NCI-H510A (cell line): ENCODE data around the gene CCR7.

Experiments used
- DNase-seq: peaks from one replicate; lab custom pipeline; 2025; lab: John Stamatoyannopoulos, UW

The CCR7 gene

DNA sequence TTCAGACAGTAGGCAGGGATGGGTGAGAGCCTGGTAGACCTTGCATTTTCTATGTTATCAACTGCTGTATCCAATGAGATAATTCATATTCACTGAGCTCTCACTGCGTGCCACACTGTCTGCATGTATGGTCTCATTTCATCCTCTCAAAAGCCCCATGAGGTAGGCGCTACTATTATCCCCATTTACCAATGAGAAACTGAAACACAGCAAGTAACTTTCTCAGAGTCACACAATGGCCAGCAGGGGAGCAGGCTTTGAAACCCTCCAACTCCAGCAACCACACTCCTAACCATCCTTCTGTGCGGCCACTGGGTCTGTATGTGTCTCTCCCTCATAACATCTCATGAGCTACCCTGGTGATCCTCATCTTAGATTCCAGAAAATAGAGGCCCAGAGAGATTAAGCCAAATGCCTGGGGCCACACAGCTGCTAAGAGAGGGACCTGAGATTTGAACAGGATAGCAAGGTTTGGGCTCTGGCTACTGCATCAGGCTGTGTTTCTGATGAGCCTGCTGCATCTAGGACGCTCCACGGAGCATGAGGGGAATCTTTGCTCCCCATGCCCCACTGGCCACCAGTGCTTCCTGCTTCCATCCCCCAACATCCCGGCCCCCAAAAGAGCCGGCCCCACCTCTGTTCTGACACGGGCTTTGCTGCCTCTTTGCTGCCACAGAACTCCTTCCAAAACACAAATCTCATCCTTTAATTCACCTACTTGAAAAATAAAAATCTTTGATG lies 3.2 kb downstream of the CCR7 start:
- DNase-seq, result no peak

DNA sequence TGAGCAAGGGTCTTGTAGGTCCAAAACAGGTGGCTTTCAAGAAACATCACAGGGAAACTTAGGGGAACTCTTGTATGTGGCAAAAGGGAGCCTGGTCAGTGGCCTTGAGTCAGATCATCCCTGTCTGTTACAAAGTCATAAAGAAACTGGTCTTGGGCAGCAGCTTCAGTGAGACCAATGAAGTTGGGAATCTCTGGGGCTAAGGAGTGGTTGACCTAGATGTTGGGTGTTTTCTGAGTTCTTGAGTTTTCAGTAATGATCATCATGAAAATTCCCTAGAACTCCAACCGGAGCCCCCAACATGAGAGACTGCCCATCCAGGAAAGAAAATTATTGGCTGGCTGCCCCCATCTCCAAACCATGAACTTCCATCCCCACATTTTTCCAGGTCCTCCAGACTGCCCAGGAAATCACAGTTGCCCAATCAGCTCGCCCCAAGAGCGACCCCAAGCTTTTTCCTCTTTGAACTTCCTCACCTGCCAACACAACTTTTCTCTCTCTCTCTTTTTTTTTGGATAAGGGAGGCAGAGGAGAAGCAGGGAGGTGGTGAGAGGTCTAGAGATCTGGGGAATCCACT lies 3.9 kb downstream of the CCR7 start:
- no peak for DNase-seq

DNA sequence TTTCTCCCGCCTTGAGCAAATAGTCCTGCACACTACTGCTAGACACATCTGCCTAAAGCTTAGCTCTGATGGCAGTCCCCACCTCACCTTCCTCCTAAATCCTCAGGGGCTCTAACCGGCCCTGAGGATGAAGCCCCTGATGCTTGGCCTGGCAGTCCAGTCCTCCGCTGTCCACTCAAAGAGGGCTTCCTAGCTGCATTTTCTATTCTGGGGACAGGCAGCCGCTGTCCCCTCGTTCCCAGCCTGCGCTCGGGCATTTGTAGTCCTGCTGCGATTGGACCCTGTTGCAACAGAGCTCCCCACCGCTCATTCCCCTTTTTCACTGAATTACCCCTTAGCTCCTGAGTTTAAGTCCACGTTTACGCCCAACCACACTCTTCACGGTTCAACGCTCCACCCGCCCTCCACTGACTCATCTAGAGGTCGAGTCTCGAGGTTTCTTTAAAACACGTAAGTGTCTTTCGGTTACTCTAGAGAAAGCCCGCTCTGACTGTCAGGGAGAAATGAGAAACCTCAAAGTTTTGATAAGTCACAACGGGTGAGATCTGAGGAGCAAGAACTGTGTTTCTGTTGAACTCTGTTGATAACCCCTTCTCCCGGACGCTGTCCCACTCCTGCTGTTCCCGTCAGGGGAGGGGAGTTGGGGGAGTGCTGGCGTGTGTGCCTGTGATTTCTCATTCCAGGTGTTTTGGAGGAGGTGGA lies 4.5 kb downstream of the CCR7 start:
- DNase-seq, result no peak

DNA sequence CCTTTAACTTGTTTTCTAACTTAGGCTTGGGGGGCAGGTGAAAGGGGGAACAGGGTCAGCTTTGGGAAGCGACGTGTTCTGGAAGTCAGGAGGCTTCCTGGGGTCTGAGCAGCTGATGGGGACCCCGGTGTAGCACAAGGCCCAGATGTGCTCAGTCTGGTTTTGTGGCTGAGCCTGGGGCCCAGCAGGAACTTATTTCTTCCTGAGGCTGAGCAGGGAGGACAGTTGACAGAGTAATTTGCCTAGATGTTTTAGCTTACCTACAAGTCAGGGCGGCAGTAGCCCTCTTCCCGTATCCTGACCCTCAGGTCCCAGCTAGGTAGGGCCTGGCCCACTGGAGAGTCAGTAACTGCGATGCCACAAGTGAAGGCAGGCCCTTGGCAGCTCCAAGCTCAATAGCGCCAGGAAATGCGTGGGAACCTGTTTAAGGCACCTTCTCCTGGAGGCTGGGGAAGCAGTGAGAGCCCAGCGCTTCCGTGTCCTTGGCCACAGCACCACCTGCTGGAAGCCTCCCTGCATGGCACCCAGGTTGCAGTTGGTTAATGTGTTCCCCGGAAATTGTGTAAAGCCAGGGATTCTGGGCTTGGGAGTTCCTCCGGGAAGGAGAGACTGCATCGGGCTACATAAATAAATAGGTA lies 5.2 kb downstream of the CCR7 start:
- peak; percentile 87 for DNase-seq

DNA sequence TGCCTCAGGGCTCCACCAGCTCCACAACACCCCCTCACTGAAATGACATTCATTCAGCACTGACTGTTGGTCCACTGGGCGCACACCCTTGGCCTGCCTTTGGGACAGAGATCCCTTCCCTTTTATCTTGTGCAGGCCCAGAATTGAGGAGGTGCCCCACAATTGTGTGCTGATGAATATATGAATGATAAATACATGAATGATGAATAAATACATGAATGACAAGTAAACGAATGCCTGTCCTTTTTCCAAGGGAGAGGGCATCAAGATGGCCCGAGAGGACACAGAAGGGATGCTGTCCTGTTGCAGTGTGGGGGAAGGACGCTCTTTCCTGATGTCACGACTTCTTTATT lies 5.7 kb downstream of the CCR7 start:
- DNase-seq, result no peak

DNA sequence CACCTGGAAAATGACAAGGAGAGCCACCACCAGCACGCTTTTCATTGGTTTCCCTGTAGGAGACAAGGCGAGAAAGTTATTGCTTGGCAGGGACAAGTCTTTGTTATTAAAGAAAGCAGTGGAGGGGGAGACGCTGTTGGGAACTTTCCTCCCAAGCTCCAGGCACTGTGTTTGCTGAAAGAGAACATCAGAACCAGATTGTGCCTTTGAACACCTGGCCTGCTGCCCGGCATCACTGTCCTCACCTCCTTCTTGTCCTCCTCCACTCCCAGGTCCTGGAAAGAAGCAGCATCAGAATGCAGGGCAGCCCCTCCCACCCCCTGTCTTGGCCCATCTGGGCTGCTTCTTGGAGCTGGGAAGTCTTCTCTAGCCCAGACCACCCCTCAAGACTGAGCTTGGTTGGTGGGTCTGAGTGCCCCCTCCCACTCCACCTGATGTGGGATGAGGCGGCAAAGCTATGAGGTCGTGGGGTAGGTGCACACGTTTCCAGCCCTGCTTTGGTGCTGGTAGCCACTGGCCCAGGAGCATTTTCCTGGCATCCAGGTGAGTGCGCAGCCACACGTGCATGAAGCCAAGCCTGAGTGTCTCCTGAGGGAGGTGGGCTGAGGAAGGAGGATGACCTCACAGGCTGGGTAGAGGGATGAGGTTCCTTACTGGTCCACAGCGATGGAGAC lies 6.2 kb downstream of the CCR7 start:
- no peak for DNase-seq

DNA sequence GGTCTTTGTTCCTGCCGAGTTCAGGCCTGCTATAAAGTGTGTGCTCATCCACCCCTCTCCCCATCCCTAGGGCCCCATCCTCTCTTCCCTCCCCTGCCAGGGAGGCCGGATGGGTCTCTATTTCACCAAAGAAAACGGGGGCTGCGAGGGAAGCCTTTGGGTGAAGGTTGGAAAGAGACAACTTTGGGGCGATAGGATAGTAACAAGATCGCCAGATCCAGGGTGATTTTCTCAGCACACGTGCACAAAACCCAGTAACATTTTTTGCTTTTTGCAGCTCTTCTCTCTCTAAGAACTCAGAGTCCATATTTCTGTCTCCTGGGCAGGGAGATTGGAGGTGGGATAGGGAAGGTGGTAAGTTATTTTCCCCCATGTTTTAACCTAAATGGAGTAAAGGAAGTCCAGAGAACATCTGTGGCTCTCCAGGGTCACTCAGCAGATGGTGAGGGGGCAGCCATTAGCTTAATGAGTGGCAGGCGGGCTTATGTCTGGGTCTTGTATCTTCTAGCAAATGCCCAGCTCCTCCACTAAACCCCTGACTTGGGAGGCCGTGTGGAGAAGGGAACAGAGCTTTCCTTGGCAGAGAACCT lies 6.9 kb downstream of the CCR7 start:
- no peak for DNase-seq

DNA sequence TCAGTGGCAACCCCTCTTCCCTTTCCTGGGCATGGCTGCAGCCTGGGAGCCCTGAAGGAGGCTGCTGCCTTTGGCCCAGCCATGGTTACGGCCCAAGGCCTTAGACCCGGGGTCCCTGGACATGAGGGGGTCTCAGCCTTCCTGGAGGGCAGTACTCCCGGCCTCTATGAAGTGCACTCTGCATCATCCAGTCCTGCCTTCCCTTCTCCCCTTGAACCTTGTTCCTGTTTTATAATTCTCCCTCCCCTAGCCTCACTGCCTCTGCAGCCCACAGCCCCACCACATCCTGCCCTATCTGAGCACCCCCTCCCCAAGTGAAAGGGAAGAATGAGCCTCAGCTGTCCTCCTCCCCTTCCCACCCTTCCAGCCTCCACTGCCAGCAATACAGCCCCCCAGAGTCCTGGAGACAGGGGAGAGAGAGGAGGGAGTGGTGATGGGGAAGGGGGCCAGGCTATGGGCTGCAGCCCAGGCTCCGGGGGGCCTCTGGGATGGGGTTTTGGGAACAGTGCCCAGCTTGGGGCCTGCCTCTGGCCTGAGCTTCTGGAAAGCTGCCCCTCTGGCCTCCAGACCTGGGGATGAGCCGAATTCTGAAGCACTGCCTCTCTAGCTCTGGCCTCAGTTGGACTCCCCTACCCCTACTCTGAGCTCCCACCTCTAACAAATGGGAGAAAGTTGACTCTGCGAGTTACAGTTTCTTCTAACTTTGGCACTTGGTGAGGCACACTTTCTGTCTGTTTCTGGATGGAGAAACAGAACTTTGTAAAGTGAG lies 7.6 kb downstream of the CCR7 start:
- DNase-seq, result no peak

DNA sequence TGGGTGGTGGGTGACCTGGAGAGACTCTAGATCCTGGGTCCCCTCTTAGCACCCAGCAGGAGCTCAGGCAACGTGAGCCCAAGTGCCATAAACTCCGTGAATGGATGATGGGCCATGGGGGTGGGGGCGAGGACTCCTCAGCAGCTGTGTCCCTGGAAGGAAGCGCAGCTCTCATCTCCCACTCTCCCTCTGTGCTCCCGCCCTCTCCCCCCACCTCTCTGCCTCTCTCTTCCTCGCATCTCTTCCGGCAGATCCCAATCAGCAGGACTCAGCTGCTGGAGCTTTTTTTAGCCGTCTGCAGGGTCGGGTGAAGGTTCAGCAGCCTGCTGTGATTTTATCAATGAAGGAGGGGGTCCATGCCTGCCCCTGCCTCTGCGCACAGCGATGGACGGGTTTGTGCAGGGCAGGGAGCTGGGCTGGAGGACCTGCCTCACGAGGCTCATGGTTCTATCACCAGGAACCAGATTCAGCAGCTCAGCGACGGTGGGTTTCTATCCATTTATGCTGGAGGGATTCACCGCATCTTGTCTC lies 8.3 kb downstream of the CCR7 start:
- DNase-seq, result no peak

DNA sequence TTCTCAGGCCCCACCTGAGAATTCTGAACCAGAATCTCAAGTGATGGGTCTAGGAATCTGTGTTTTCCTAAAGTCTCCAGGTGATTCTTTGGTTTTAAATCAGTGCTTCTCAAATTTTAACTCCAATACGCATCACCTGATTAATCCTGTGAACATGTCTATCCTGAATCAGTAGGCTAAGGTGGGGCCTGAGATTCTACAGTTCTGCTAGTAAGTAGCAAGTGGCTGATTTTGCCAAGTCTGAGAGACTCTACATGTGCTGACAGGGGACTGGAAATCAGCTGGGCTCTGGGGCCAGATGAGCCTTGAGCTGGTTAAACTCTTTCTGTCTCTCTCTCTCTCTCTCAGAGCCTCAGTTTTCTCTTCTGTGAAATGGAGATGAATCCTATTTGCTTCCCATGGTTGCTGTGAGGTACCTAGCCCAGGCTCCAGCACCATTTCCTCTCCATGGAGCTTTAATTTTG lies 9.0 kb downstream of the CCR7 start:
- no peak for DNase-seq

DNA sequence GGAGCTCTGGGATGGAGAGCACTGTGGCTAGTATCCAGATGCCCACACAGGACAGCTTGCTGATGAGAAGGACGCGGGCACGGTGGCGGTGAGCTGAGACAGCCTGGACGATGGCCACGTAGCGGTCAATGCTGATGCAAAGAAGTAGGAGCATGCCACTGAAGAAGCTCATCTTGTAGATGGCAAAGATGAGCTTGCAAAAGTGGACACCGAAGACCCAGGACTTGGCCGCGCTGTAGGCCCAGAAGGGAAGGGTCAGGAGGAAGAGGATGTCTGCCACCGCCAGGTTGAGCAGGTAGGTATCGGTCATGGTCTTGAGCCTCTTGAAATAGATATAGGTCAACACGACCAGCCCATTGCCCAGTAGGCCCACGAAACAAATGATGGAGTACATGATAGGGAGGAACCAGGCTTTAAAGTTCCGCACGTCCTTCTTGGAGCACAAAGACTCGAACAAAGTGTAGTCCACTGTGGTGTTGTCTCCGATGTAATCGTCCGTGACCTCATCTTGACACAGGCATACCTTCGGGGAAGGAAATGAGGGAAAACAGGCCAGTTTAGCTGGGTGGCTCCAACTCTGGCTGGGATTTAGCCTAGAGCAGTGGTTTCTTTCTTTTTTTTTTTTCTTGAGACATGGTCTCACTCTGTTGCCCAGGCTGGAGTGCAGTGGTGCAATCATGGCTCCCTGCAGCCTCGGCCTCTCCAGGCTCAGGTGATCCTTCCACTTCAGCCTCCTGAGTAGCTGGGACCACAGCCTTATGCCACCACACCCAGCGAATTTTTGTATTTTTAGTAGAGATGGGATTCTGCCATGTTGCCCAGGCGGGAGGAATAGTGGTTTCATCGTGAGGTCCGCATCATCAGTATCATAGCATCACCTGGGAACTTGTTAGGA lies 9.7 kb downstream of the CCR7 start:
- DNase-seq, result no peak

DNA sequence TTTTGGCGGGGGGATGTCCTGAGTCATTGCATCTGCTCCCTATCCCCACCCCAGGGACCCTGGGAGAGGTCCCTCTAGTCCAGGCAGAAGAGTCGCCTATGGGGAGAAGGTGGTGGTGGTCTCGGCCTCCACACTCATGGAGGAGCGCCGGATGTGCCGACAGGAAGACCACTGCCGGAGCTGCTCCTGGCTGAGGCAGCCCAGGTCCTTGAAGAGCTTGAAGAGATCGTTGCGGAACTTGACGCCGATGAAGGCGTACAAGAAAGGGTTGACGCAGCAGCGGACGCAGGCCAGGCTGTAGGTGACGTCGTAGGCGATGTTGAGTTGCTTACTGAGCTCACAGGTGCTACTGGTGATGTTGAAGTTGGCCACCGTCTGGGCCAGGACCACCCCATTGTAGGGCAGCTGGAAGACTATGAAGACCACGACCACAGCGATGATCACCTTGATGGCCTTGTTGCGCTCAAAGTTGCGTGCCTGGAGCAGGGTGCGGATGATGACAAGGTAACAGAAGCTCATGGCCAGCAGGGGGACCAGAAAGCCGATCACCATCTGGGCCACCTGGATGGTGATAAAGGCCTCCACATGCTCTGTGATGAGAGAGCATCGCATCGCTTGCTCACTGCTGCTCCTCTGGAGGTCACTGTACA lies 10.5 kb downstream of the CCR7 start:
- DNase-seq, result no peak

DNA sequence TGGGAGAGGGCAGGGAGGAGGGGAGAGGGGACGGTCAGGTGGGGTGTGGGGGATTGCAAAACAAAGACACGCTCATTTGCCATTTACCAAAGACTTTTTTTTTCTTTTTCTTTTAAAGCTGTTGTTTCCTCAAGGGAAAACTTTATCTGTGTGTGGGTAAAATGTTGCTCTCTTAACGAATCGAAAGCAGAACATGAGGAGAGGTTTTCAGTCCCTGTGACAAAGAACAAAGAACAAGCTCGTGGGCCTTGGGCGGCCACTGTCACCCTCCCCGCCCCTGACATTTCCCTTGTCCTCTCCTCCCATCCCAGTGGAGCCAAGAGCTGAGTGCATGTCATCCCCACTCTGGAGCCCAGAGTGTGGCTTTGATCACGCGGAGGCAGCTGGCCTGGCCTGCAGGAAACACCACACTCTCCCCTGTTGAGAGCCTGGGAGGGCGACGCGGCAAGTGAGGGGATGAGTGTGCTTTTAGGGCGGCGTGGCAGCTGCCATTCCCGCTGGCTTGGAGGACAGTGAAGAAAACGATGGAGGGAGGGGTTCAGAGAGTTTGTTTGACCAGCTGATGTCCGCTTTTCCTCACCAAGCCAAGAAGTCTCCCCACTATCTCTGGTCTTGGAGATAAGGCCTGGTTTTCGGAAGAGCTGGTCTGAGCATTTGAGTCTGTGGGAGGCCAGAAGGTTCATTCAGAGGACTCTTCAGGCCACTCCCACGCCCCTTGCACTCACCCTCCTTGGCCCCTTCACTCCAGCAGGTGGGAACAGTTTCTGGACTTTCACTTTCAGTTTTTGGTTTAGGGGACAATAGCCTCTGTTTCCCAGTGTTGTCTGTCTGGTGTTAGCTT lies 11.4 kb downstream of the CCR7 start:
- DNase-seq, result no peak

DNA sequence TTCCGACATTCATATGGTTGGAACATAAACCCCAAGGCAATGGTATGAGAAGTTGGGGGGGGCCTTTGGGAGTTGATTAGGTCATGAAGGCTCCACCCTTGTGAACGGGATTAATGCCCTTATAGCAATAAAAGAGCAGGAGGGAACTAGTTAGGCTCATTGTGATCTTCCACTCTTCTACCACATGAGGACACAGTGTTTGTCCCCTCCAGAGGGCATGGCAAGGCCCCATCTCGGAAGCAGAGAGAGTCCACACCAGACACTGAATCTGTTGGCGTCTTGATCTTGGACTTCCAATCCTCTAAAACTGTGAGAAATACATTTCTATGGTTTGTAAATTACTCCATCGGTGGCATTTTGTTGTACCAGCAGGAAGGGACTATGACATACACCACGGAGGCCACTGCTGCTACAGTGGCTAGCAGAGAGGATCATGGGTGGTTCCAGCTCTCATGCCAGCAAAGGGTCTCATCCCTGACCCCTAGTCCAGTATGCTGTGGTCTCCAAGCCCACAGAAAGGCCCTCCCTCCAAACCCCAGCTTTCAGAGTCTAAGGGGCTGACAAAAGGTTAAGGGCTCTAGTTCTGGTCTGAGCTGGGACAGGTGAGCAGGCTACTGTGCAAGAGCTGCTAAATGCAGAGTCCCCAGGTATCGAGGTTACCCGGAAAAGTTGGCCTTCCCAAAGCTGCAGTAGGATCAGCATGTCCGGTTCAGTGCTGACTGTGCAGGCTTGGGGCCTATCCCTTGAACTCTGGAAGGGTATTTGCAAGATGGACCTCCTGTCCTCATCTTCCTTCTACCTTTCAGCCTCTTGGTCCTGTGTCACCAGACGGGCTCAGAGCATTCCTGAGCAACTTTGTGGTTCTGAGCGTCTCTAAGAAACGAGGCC lies 12.2 kb downstream of the CCR7 start:
- no peak for DNase-seq

DNA sequence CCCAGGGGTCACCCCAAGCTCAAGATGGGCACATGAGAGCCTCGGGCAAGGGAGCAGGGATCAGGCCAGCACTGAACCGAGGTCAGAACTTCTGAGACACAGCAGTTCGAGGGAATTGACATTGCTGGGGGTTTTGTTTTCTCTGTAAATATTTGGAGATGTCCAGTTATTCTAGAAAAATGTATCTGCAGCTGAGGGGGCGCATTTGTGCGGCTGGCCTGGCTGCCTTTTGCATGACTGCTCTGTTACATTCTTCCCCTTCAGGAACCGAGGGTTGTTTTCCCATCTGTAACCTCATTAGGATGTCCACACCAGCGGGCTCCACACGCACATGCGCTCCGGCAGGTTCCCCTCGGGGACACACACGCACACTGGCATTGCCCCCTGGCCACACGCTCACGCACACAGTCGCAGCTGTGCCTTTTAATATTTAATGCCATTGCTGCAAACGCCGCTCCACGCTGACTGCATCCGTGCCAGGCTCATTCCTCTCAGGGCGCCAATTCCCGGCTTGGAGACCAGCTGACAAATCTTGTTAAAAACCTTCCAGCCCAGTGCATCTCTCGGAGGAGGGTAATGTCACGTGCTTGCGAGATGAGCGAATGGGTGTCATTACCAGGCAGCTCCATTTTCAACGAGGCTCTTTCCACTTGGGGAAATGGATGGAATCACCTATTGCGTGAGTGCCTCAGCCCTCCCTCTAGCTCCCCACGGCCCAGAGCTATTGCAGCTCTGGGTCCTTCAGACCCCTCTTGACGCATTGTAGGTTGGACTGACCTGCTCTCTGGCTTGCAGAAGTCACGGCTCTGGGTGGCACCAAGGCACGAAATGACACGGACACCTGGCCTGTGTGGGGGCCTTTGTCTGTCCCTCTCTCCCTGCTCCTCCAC lies 13.1 kb downstream of the CCR7 start:
- DNase-seq, result no peak

DNA sequence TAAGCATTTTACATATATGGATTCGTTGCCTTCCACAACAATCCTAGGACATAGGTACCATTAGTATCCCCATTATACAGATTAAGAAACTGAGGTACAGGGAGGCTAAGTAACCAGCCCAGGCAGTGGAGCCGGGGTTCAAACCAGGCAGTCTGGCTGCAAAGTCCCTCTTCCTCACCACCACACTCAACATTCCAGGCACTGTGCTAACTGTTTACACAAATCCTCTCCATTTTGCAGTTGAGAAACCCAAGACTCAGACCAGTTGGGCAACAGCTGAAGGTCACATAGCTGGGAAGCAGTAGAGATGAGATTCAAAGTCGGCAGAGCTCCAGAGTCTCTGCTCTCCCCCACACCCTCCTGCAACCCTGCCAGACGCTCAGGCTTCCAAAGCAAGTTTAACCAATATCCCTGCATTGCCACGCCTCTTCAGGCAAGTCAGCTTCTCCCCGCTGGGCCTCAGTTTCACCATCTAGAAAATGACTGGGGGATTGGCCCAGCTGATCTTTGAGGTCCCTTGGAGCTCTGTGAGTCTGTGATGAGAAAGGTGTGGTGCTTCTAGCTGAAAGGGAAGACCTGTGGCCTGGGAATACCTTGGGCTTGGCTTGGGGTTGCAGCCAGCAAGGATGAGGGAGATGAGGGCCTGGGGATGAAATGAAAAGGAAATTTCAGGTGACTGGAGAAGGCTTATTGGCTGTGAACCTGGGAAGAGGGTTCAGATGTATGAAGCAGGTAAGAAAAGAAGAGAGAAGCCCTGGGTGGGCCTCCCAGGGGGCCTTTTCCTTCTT lies 14.0 kb downstream of the CCR7 start:
- no peak for DNase-seq
